GM18868 (cell line): ENCODE measurements around the gene PAX5.

Experiments
- ATAC-seq: cut with Tn5 transposase; IDR thresholded peaks from one replicate; pipeline ENCODE4 v1.9.1; 2021; ENCODE audit warnings: mild to moderate bottlenecking, moderate library complexity; ENCODE audit not compliant: unreplicated experiment

The PAX5 gene

GRCh38 chr9:37025823-37026112, 8.3 kb downstream of the PAX5 start:
- no peak for ATAC-seq

- ATAC-seq = no peak
Observed at GRCh38 chr9:37025071-37025822, 8.8 kb downstream of the PAX5 start.

- ATAC-seq = no peak
Observed at GRCh38 chr9:37017546-37017945, 16.5 kb downstream of the PAX5 start.

GRCh38 chr9:37011530-37011929, 22.5 kb downstream of the PAX5 start:
- peak; percentile 38 for ATAC-seq

- no peak for ATAC-seq
Observed at GRCh38 chr9:37010976-37011375, 23.1 kb downstream of the PAX5 start.

- peak; percentile 45 for ATAC-seq
Observed at GRCh38 chr9:37010180-37010579, 23.9 kb downstream of the PAX5 start.

GRCh38 chr9:37007295-37007694, 26.8 kb downstream of the PAX5 start:
- ATAC-seq = no peak

GRCh38 chr9:37005517-37006140, 28.4 kb downstream of the PAX5 start:
- ATAC-seq = peak; percentile 52

- peak; percentile 25 for ATAC-seq
Observed at GRCh38 chr9:37004424-37004935, 29.6 kb downstream of the PAX5 start.

GRCh38 chr9:37002413-37003217, 31.5 kb downstream of the PAX5 start:
- ATAC-seq = no peak

- no peak for ATAC-seq
Observed at GRCh38 chr9:37002036-37002412, 32.0 kb downstream of the PAX5 start.

- no peak for ATAC-seq
Observed at GRCh38 chr9:37001459-37001858, 32.6 kb downstream of the PAX5 start.

- ATAC-seq = peak; percentile 39
Observed at GRCh38 chr9:36999728-37000333, 34.2 kb downstream of the PAX5 start.

GRCh38 chr9:36997414-36997813, 36.7 kb downstream of the PAX5 start:
- ATAC-seq = no peak

GRCh38 chr9:36996706-36997086, 37.4 kb downstream of the PAX5 start:
- no peak for ATAC-seq

- ATAC-seq = peak; percentile 23
Observed at GRCh38 chr9:36995927-36996705, 38.0 kb downstream of the PAX5 start.

- peak; percentile 68 for ATAC-seq
Observed at GRCh38 chr9:36993933-36994764, 39.9 kb downstream of the PAX5 start.

- no peak for ATAC-seq
Observed at GRCh38 chr9:36992501-36993316, 41.4 kb downstream of the PAX5 start.
